ENCODE results near the gene AXDND1. TPM values are rescaled to one million over a fixed set of nuclear protein-coding genes. Genes with fewer than 3 reads are reported as not detected.

The AXDND1 gene
- total RNA-seq, 1 experiment from 2014 or later = 0.48 TPM

DNA sequence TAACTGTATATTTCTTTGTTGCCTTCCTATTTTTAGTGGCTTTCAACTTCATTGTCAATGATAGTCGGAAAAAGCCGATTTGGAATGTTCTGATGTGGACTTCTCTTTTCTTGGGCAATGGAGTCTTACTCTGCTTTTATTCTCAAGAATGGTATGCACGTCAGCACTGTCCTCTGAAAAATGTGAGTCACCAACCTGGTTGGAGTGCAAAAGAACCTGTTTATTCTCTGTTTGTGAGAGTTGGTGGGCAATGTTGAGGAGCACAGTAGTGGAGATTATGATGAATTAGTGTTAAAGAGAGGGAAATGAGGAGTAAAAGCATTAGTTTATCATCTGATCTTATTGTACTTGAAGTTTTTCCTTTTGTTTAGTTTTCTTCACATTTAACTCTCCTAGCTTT lies 14.5 kb upstream of the AXDND1 start:
- Histone ChIP-seq H2BK12ac (ENCODE audit: insufficient read length, low read depth, low read length) (no peak overlapping the region), H3T11ph (ENCODE audit: low read length) (no peak overlapping the region), H2BK5ac (ENCODE audit: insufficient read length, low read length) (no peak overlapping the region), H3K4me1 (ENCODE audit: insufficient read depth, low read length) (no peaks in the 10 kb centered on the region), H3K4ac (ENCODE audit: low read depth, low read length) (no peak overlapping the region), H3K18ac (ENCODE audit: insufficient read length, low read depth, low read length) (no peak overlapping the region), H3K23me2 (ENCODE audit: insufficient read length, low read depth, low read length, poor library complexity, severe bottlenecking) (no peaks in the 10 kb centered on the region), H2BK20ac (ENCODE audit: low read depth, low read length, poor library complexity, severe bottlenecking) (no peak overlapping the region), H3K23ac (ENCODE audit: insufficient read length, low read depth, low read length) (no peak overlapping the region), H4K5ac (ENCODE audit: insufficient read length, low read depth, low read length) (no peak overlapping the region), H2AK5ac (ENCODE audit: insufficient read length, low read length) (no peak overlapping the region), H2AFZ (ENCODE audit: low read length) (no peak overlapping the region), H3K27ac (ENCODE audit: insufficient read length, low read depth, low read length) (no peak overlapping the region), H4K91ac (ENCODE audit: insufficient read length, low read depth, low read length) (no peak overlapping the region), H4K20me1 (ENCODE audit: control insufficient read depth, insufficient read depth, insufficient read length) (no peaks in the 10 kb centered on the region), H3K14ac (ENCODE audit: insufficient read depth, low read length) (no peak overlapping the region), H3K56ac (ENCODE audit: insufficient read length, low read depth, low read length) (no peak overlapping the region), H2BK120ac (ENCODE audit: low read depth, low read length, poor library complexity, severe bottlenecking) (no peak overlapping the region), H3K9me3 (ENCODE audit: control insufficient read depth, low read depth, low read length) (no peaks in the 10 kb centered on the region), H3K4me2 (ENCODE audit: insufficient read depth, insufficient read length, low read length) (no peak overlapping the region), H3K79me2 (ENCODE audit: insufficient read depth, low read length) (no peaks in the 10 kb centered on the region), H4K8ac (replicated peaks; ENCODE audit: insufficient read length, low read depth, low read length) (no peak overlapping the region), H3K79me1 (ENCODE audit: insufficient read depth, low read depth, low read length, poor library complexity, severe bottlenecking) (no peaks in the 10 kb centered on the region), H2BK15ac (ENCODE audit: low read depth, low read length) (no peak overlapping the region), H3K27me3 (ENCODE audit: insufficient read depth, low read length) (no peaks in the 10 kb centered on the region), H3K9ac (ENCODE audit: extremely low read depth, insufficient read length, low read length) (no peak overlapping the region)
- no peak overlapping the region for H3K27ac Mint-ChIP-seq
- no peaks in the 10 kb centered on the region for H3K27me3 Mint-ChIP-seq (ENCODE audit: low read depth)
- no peaks in the 10 kb centered on the region for H3K9me3 Mint-ChIP-seq
- TF ChIP-seq, protein P1, sequence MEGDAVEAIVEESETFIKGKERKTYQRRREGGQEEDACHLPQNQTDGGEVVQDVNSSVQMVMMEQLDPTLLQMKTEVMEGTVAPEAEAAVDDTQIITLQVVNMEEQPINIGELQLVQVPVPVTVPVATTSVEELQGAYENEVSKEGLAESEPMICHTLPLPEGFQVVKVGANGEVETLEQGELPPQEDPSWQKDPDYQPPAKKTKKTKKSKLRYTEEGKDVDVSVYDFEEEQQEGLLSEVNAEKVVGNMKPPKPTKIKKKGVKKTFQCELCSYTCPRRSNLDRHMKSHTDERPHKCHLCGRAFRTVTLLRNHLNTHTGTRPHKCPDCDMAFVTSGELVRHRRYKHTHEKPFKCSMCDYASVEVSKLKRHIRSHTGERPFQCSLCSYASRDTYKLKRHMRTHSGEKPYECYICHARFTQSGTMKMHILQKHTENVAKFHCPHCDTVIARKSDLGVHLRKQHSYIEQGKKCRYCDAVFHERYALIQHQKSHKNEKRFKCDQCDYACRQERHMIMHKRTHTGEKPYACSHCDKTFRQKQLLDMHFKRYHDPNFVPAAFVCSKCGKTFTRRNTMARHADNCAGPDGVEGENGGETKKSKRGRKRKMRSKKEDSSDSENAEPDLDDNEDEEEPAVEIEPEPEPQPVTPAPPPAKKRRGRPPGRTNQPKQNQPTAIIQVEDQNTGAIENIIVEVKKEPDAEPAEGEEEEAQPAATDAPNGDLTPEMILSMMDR (conservative IDR thresholded peaks at IDR 0.05) = no peak
- DNase-seq = no peak
- WGBS (ENCODE audit: extremely low coverage, insufficient read length, low lambda C conversion rate) = no CpG with 5 or more reads among the region's 3 CpGs
- H3K36me3 Mint-ChIP-seq (ENCODE audit: insufficient read depth in 1 of 3, low read depth in 3 of 3) = no peaks in the 10 kb centered on the region; a peak in 1 of 7 replicates
- no peak overlapping the region for H3K4me3 Mint-ChIP-seq
- no peaks in the 10 kb centered on the region for H3K4me1 Mint-ChIP-seq
